IMR-90 (cell line): ENCODE measurements around the gene PKIG. TPM values are rescaled to one million over a fixed set of nuclear protein-coding genes. Genes with fewer than 3 reads are reported as not detected.
A peak's percentile ranks its signal among the peaks of the same experiment; 100 is the strongest.

Experiments used
- ATAC-seq: fragments of 200-7000 bp; cut with Tn5 transposase; 2 replicates; pipeline ENCODE4 v1.9.1; 2020; ENCODE audit warnings: low read depth, mild to moderate bottlenecking, moderate library complexity
- BruUV-seq: library from RNA; stranded (reverse); fragments of 400-500 nt; replicated peaks from 2 replicates; lab custom pipeline; 2021; lab: Mats Ljungman, UMichigan
- CTCF ChIA-PET: fragments of 300-600 bp; formaldehyde crosslinking; extraction: SDS; loops from one replicate; lab custom pipeline; 2021; ENCODE audit warnings: antibody characterized with exemption; lab: Yijun Ruan, JAX
- POLR2A ChIA-PET: fragments of 300-600 bp; sonication (Branson Sonifier 250); formaldehyde crosslinking; loops from one replicate; lab custom pipeline; 2022; ENCODE audit warnings: antibody characterized with exemption; ENCODE audit not compliant: unreplicated experiment; lab: Charles Lee
- DNase-seq: peaks from one replicate; pipeline ENCODE4 v3.0.0; 2013
- H2AFZ ChIP-seq: replicated peaks from 2 replicates; pipeline ENCODE3; 2013; ENCODE audit warnings: low read length, mild to moderate bottlenecking; ENCODE audit not compliant: poor library complexity
- H2AK5ac ChIP-seq: 2 replicates; pipeline ENCODE4 v1.6.1; 2013; ENCODE audit warnings: low read depth, low read length, inconsistent platforms
- H2AK9ac ChIP-seq: replicated peaks from 2 replicates; pipeline ENCODE3; 2013; ENCODE audit warnings: mild to moderate bottlenecking, low read depth, low read length, moderate library complexity; ENCODE audit not compliant: poor library complexity
- H2BK120ac ChIP-seq: 2 replicates; pipeline ENCODE4 v1.6.1; 2013; ENCODE audit warnings: low read depth, low read length, inconsistent platforms
- H2BK15ac ChIP-seq: 3 replicates; pipeline ENCODE4 v1.6.1; 2013; ENCODE audit warnings: low read depth, low read length, inconsistent platforms
- H2BK20ac ChIP-seq: 2 replicates; pipeline ENCODE4 v1.6.1; 2013; ENCODE audit warnings: low read depth, mild to moderate bottlenecking, inconsistent platforms, low read length, moderate library complexity
- H2BK5ac ChIP-seq: 2 replicates; pipeline ENCODE4 v1.6.1; 2013; ENCODE audit warnings: mild to moderate bottlenecking, low read depth, low read length, inconsistent platforms; ENCODE audit not compliant: poor library complexity, severe bottlenecking
- H3K14ac ChIP-seq: replicated peaks from 2 replicates; pipeline ENCODE4 v1.6.1; 2013; ENCODE audit warnings: low read depth, low read length, inconsistent platforms
- H3K18ac ChIP-seq: 2 replicates; pipeline ENCODE4 v1.6.1; 2013; ENCODE audit warnings: low read depth, low read length, control low read depth
- H3K23ac ChIP-seq: 2 replicates; pipeline ENCODE4 v1.6.1; 2013; ENCODE audit warnings: low read depth, low read length, inconsistent platforms
- H3K27ac ChIP-seq: 2 replicates; pipeline ENCODE4 v1.5.1; 2013; ENCODE audit warnings: mild to moderate bottlenecking, control low read depth, low read length; ENCODE audit not compliant: insufficient read depth
- H3K27me3 ChIP-seq: 2 replicates; pipeline ENCODE4 v1.6.1; 2013; ENCODE audit warnings: low read length; ENCODE audit not compliant: control insufficient read depth, insufficient read depth
- H3K36me3 ChIP-seq: 2 replicates; pipeline ENCODE4 v1.6.1; 2013; ENCODE audit warnings: low read length, mixed read lengths; ENCODE audit not compliant: control insufficient read depth, insufficient read depth
- H3K4ac ChIP-seq: 2 replicates; pipeline ENCODE4 v1.6.1; 2013; ENCODE audit warnings: low read depth, low read length, inconsistent platforms
- H3K4me1 ChIP-seq: 2 replicates; pipeline ENCODE4 v1.6.1; 2013; ENCODE audit warnings: low read length, mixed read lengths; ENCODE audit not compliant: control insufficient read depth, insufficient read depth
- H3K4me2 ChIP-seq: 2 replicates; pipeline ENCODE4 v1.6.1; 2013; ENCODE audit warnings: low read depth, mild to moderate bottlenecking, control low read depth, low read length, moderate library complexity
- H3K4me3 ChIP-seq: 2 replicates; pipeline ENCODE4 v1.5.1; 2013; ENCODE audit warnings: low read depth, mild to moderate bottlenecking, control low read depth, low read length, moderate library complexity; ENCODE audit not compliant: insufficient read depth
- H3K56ac ChIP-seq: 2 replicates; pipeline ENCODE4 v1.6.1; 2013; ENCODE audit warnings: low read length, inconsistent platforms; ENCODE audit not compliant: insufficient read depth; ENCODE audit errors: extremely low read depth
- H3K79me1 ChIP-seq, 2 experiments: 2 replicates each; pipeline ENCODE4 v1.6.1; 2013; ENCODE audit warnings: low read length in 2 of 2, inconsistent platforms in 1 of 2, low read depth in 1 of 2
- H3K9ac ChIP-seq: 2 replicates; pipeline ENCODE4 v1.6.1; 2013; ENCODE audit warnings: low read depth, low read length, control low read depth
- H3K9me1 ChIP-seq: 2 replicates; pipeline ENCODE4 v1.6.1; 2013; ENCODE audit warnings: low read length, inconsistent platforms; ENCODE audit not compliant: insufficient read depth
- H3K9me3 ChIP-seq: 2 replicates; pipeline ENCODE4 v1.6.1; 2013; ENCODE audit warnings: low read length; ENCODE audit not compliant: control insufficient read depth, insufficient read depth
- H4K20me1 ChIP-seq: 2 replicates; pipeline ENCODE4 v1.6.1; 2013; ENCODE audit warnings: low read length, inconsistent platforms; ENCODE audit not compliant: insufficient read depth
- H4K5ac ChIP-seq: 2 replicates; pipeline ENCODE4 v1.6.1; 2013; ENCODE audit warnings: mild to moderate bottlenecking, low read depth, low read length, control low read depth
- H4K8ac ChIP-seq, 2 experiments: 2 replicates each; pipeline ENCODE4 v1.6.1; 2013; ENCODE audit warnings: low read depth in 2 of 2, low read length in 2 of 2, control low read depth in 1 of 2, inconsistent platforms in 1 of 2
- H4K91ac ChIP-seq: 2 replicates; pipeline ENCODE4 v1.6.1; 2013; ENCODE audit warnings: low read depth, low read length, inconsistent platforms; ENCODE audit not compliant: insufficient read depth
- BHLHE40 ChIP-seq: fragments of 150-350 bp; IDR thresholded peaks from 2 replicates; pipeline ENCODE4 v1.6.1; 2016; ENCODE audit warnings: mild to moderate bottlenecking, low read depth, low read length
- CEBPB ChIP-seq: IDR thresholded peaks from 2 replicates; pipeline ENCODE4 v1.6.1; 2012; ENCODE audit warnings: low read depth, low read length, improper control_type of control experiment
- CHD1 ChIP-seq: IDR thresholded peaks from 2 replicates; pipeline ENCODE4 v1.6.1; 2012; ENCODE audit warnings: low read depth, low read length, improper control_type of control experiment
- FOS ChIP-seq: fragments of 150-350 bp; IDR thresholded peaks from 2 replicates; pipeline ENCODE4 v1.6.1; 2016; ENCODE audit warnings: low read depth, low read length
- MAFK ChIP-seq: IDR thresholded peaks from 2 replicates; pipeline ENCODE4 v1.6.1; 2012; ENCODE audit warnings: low read depth, low read length, improper control_type of control experiment
- MXI1 ChIP-seq: IDR thresholded peaks from 2 replicates; pipeline ENCODE4 v1.6.1; 2012; ENCODE audit warnings: low read depth, mild to moderate bottlenecking, low read length, moderate library complexity, borderline replicate concordance
- NFE2L2 ChIP-seq: fragments of 150-350 bp; IDR thresholded peaks from 2 replicates; pipeline ENCODE4 v1.6.1; 2016; ENCODE audit warnings: low read depth, mild to moderate bottlenecking, low read length
- POLR2A ChIP-seq: IDR thresholded peaks from 2 replicates; pipeline ENCODE4 v1.6.1; 2012; ENCODE audit warnings: mild to moderate bottlenecking, low read depth, low read length
- RAD21 ChIP-seq: IDR thresholded peaks from 2 replicates; pipeline ENCODE4 v1.6.1; 2012; ENCODE audit warnings: low read length, improper control_type of control experiment
- RCOR1 ChIP-seq: IDR thresholded peaks from 2 replicates; pipeline ENCODE4 v1.6.1; 2012; ENCODE audit warnings: mild to moderate bottlenecking, low read length, improper control_type of control experiment; ENCODE audit not compliant: insufficient replicate concordance
- RFX5 ChIP-seq: IDR thresholded peaks from 2 replicates; pipeline ENCODE4 v1.8.0; 2012; ENCODE audit warnings: low read depth, mild to moderate bottlenecking, low read length, moderate library complexity
- SMC3 ChIP-seq: fragments of 150-350 bp; IDR thresholded peaks from 2 replicates; pipeline ENCODE4 v1.6.1; 2016; ENCODE audit warnings: low read depth, mild to moderate bottlenecking, antibody characterized with exemption, low read length, moderate library complexity
- WGBS, 2 experiments: methylation state at CpG; one replicate each; pipeline versions ENCODE4 v1.1.5 to v1.1.7; 2013; ENCODE audit warnings: missing lambda C conversion rate in 2 of 2; ENCODE audit not compliant: insufficient read length in 1 of 2; ENCODE audit errors: extremely low coverage in 2 of 2; 5-methylcytosine and 5-hydroxymethylcytosine counted together
- dilution Hi-C: fragments of 300-500 bp; cut with HindIII; formaldehyde crosslinking; loops from one replicate; pipeline ENCODE4 v1.14.3; 2018; ENCODE audit warnings: low sequenced_read_pairs; ENCODE audit not compliant: unreplicated experiment
- in situ Hi-C: fragments of 300-500 bp; cut with MboI; formaldehyde crosslinking; loops from 3 replicates; pipeline ENCODE4 v1.14.3; 2019; ENCODE audit warnings: low sequenced_read_pairs, inconsistent platforms, mixed read lengths
- intact Hi-C: fragments of 100-400 bp; cut with micrococcal nuclease; formaldehyde crosslinking; loops from 2 replicates; pipeline ENCODE4 v1.10.0; 2022
- polyA plus RNA-seq, 3 experiments: library from polyadenylated mRNA; depleted of rRNA; stranded (reverse); fragments of >200 nt; gene quantifications; 2 replicates each; pipeline ENCODE4 v1.2.3, GENCODE V29; 2012; ENCODE audit warnings: low replicate concordance in 1 of 3
- total RNA-seq: library from RNA; depleted of rRNA; stranded (reverse); fragments of >200 nt; gene quantifications from 2 replicates; pipeline ENCODE4 v1.2.3, GENCODE V29; 2012
- TF ChIP-seq, protein P1 (sequence below): conservative IDR thresholded peaks from 2 replicates; pipeline ENCODE4 v1.5.1; 2012; ENCODE audit warnings: mild to moderate bottlenecking, low read depth, low read length, improper control_type of control experiment
- TF ChIP-seq, protein P2 (sequence below): fragments of 150-350 bp; IDR thresholded peaks from 2 replicates; pipeline ENCODE4 v1.6.1; 2016; ENCODE audit warnings: low read depth, mild to moderate bottlenecking, low read length, moderate library complexity, borderline replicate concordance

The PKIG gene
- total and polyA plus RNA-seq, 2 of the 4 experiments (the other 2 are of a cell fraction) = 78.3 to 89.6 TPM

DNA sequence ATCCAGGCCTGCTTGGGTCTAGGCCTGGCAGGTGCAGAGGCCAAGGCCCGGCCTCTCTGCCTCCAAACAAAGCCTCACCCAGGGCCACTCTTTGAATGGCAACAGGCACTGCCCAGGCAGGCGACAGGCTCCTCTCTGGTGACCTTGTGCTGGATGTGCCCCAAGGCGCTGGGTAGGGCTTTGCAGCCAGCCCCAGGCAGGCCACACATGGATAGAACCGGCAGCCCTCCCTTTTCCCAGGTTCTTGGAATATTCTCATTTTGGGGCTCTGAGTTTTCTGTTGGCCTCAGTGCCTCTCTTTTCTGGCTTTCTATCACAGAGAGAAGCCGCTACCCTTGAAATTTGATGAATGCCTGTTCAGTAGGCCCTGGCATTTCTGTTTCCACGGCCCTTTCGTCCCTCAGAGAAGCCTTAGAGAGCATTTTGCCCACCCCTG, 18.9 kb downstream of the PKIG start:
- peak overlapping the region; percentile 49 for H3K4ac ChIP-seq
- 0 out of 2 replicates have a peak overlapping the region, but pooled peaks have one; percentile 6 for H2AK5ac ChIP-seq
- no peaks in the 10 kb centered on the region for H3K36me3 ChIP-seq
- in situ Hi-C loops (loop anchor here (10.0 kb wide), 2 partner anchors 66 to 386 kb away; partner anchors contain the start of gene OSER1), intact Hi-C loops (no loop called here), dilution Hi-C loops (no loop called here)
- H3K4me3 ChIP-seq = no peak overlapping the region
- H3K9ac ChIP-seq = no peak overlapping the region; the same call in 1 of the 2 replicates
- H3K56ac ChIP-seq = no peak overlapping the region
- peak overlapping the region in 1 of 2 experiments; percentile 33; a peak in 2 of 4 replicates for H4K8ac ChIP-seq
- no peak for TF ChIP-seq FOS
- TF ChIP-seq, protein P1, sequence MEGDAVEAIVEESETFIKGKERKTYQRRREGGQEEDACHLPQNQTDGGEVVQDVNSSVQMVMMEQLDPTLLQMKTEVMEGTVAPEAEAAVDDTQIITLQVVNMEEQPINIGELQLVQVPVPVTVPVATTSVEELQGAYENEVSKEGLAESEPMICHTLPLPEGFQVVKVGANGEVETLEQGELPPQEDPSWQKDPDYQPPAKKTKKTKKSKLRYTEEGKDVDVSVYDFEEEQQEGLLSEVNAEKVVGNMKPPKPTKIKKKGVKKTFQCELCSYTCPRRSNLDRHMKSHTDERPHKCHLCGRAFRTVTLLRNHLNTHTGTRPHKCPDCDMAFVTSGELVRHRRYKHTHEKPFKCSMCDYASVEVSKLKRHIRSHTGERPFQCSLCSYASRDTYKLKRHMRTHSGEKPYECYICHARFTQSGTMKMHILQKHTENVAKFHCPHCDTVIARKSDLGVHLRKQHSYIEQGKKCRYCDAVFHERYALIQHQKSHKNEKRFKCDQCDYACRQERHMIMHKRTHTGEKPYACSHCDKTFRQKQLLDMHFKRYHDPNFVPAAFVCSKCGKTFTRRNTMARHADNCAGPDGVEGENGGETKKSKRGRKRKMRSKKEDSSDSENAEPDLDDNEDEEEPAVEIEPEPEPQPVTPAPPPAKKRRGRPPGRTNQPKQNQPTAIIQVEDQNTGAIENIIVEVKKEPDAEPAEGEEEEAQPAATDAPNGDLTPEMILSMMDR = no peak
- TF ChIP-seq, protein P2, sequence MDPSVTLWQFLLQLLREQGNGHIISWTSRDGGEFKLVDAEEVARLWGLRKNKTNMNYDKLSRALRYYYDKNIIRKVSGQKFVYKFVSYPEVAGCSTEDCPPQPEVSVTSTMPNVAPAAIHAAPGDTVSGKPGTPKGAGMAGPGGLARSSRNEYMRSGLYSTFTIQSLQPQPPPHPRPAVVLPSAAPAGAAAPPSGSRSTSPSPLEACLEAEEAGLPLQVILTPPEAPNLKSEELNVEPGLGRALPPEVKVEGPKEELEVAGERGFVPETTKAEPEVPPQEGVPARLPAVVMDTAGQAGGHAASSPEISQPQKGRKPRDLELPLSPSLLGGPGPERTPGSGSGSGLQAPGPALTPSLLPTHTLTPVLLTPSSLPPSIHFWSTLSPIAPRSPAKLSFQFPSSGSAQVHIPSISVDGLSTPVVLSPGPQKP = no peak
- TF ChIP-seq RCOR1 = no peak
- no peak for TF ChIP-seq CHD1
- no peak for TF ChIP-seq MAFK
- TF ChIP-seq CEBPB = no peak
- TF ChIP-seq NFE2L2 = no peak
- no peak for TF ChIP-seq BHLHE40
- TF ChIP-seq RAD21 = no peak
- TF ChIP-seq RFX5 = no peak
- no peak for TF ChIP-seq MXI1
- TF ChIP-seq SMC3 = no peak
- no peak for TF ChIP-seq POLR2A
- CTCF ChIA-PET = interaction anchor here (1.0 kb wide), 1 partner anchor 227 kb away, joined by 3 read pairs; no protein-coding TSS in a partner anchor
- ATAC-seq (peak; percentile 8; the same call in 1 of the 2 replicates), DNase-seq (no peak)
- H3K4me2 ChIP-seq = peak overlapping the region; percentile 12; the same call in 1 of the 2 replicates
- no TSS peak for BruUV-seq
- H3K4me1 ChIP-seq = peaks cover 35% of the 10 kb centered on the region
- peaks cover 3% of the 10 kb centered on the region; the same call in 1 of the 2 replicates for H4K20me1 ChIP-seq
- H4K91ac ChIP-seq = no peak overlapping the region; the same call in 1 of the 2 replicates
- H3K27ac ChIP-seq = peak overlapping the region; percentile 76; the same call in 1 of the 2 replicates
- H3K18ac ChIP-seq = peak overlapping the region; percentile 30
- POLR2A ChIA-PET = no interaction called here
- H2AK9ac ChIP-seq = peak overlapping the region; percentile 21
- no peak overlapping the region for H3K23ac ChIP-seq
- no peaks in the 10 kb centered on the region for H3K9me3 ChIP-seq
- H3K9me1 ChIP-seq = peaks cover 24% of the 10 kb centered on the region
- H2BK5ac ChIP-seq = peak overlapping the region; percentile 43
- H2BK15ac ChIP-seq = no peak overlapping the region
- no peaks in the 10 kb centered on the region for H3K27me3 ChIP-seq
- no peak overlapping the region for H2AFZ ChIP-seq
- H2BK120ac ChIP-seq = peak overlapping the region; percentile 55
- H3K14ac ChIP-seq = peak overlapping the region; percentile 20; the same call in 1 of the 2 replicates
- whole genome bisulfite sequencing, 2 experiments = 67% methylated on average over 2 of the region's 7 CpGs; no CpG with 5 or more reads in 1 of the 2 experiments
- H2BK20ac ChIP-seq = peak overlapping the region; percentile 54
- H3K79me1 ChIP-seq = peaks cover 23 to 60% of the 10 kb centered on the region in 2 experiments
- H4K5ac ChIP-seq = peak overlapping the region; percentile 19; the same call in 1 of the 2 replicates
